ENCODE data around the gene PRKG1. TPM values are rescaled to one million over a fixed set of nuclear protein-coding genes. Genes with fewer than 3 reads are reported as not detected.

Gene PRKG1
- total RNA-seq, 1 experiment from 2014 or later, result 0.09 TPM

GRCh38 chr10:51406581-51406980 lies 332.3 kb downstream of the PRKG1 start:
- peaks cover 9% of the 10 kb centered on the region for H3K27me3 Mint-ChIP-seq (ENCODE audit: insufficient read depth, unreplicated experiment)
- Histone ChIP-seq H3K9me3 (no peaks in the 10 kb centered on the region), H3K4me3 (ENCODE audit: low read depth, low read length) (no peak overlapping the region), H3K27me3 (replicated peaks; ENCODE audit: control insufficient read depth, insufficient read depth, low read length) (no peaks in the 10 kb centered on the region), H3K4me1 (no peaks in the 10 kb centered on the region), H3K36me3 (ENCODE audit: control insufficient read depth, insufficient read depth, low read length) (no peaks in the 10 kb centered on the region)
- CTCF ChIA-PET, result no interaction called here
- H3K27ac Mint-ChIP-seq (ENCODE audit: unreplicated experiment), result no peak overlapping the region
- H3K9me3 Mint-ChIP-seq (ENCODE audit: unreplicated experiment), result no peaks in the 10 kb centered on the region
- TF ChIP-seq CTCF (IDR thresholded peaks at IDR 0.05; ENCODE audit: insufficient read depth in 1 of 2, low read depth in 1 of 2, low read length in 1 of 2, severe bottlenecking in 1 of 2, unreplicated experiment in 1 of 2), result no peak
- H3K4me3 Mint-ChIP-seq (ENCODE audit: unreplicated experiment), result no peak overlapping the region
- H3K36me3 Mint-ChIP-seq (ENCODE audit: insufficient read depth, unreplicated experiment), result no peaks in the 10 kb centered on the region
- no TSS peak for BruUV-seq (replicated peaks)
- POLR2A ChIA-PET, result no interaction called here
- intact Hi-C loops (cut with micrococcal nuclease; ENCODE audit: unreplicated experiment), result no loop called here
- H3K4me1 Mint-ChIP-seq (ENCODE audit: low read depth, unreplicated experiment), result no peaks in the 10 kb centered on the region
- no peak for DNase-seq

DNA sequence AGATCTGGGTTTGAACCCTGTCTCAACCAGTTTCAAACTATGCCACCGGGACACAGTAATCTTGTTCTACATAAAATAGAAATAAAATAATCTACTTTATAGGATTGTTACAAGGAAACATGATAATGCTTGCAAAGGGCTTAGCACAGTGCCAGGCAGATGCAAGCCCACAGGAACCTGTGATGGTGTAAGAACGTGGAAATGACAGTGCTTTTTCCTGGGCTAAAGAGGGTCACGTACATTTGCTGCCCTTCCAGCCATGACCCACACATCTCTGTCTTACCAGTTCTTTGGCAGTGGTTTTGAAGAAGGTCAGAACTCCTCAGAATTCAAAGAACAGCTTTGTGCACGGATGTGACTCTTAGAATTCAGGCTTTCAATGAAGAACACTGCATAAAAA lies 342.2 kb downstream of the PRKG1 start:
- no peaks in the 10 kb centered on the region for H3K36me3 Mint-ChIP-seq (ENCODE audit: insufficient read depth, unreplicated experiment)

GRCh38 chr10:51419196-51420093 lies 345.2 kb downstream of the PRKG1 start:
- Mint-ChIP-seq H3K36me3 (ENCODE audit: insufficient read depth, unreplicated experiment) (no peaks in the 10 kb centered on the region), H3K4me3 (ENCODE audit: unreplicated experiment) (no peak overlapping the region), H3K9me3 (ENCODE audit: unreplicated experiment) (no peaks in the 10 kb centered on the region), H3K4me1 (ENCODE audit: low read depth, unreplicated experiment) (no peaks in the 10 kb centered on the region), H3K27me3 (ENCODE audit: insufficient read depth, unreplicated experiment) (peaks cover 5% of the 10 kb centered on the region), H3K27ac (ENCODE audit: unreplicated experiment) (no peak overlapping the region)
- TF ChIP-seq CTCF (IDR thresholded peaks at IDR 0.05; ENCODE audit: insufficient read depth in 1 of 2, low read depth in 1 of 2, low read length in 1 of 2, severe bottlenecking in 1 of 2, unreplicated experiment in 1 of 2), result no peak
- Histone ChIP-seq H3K9me3 (0 out of 2 replicates have a peak, but pooled peaks cover 2% of the 10 kb centered on the region), H3K36me3 (ENCODE audit: control insufficient read depth, insufficient read depth, low read length) (no peaks in the 10 kb centered on the region), H3K4me1 (no peaks in the 10 kb centered on the region), H3K4me3 (ENCODE audit: low read depth, low read length) (no peak overlapping the region), H3K27me3 (replicated peaks; ENCODE audit: control insufficient read depth, insufficient read depth, low read length) (no peaks in the 10 kb centered on the region)
- DNase-seq, result no peak
- intact Hi-C loops (cut with micrococcal nuclease; ENCODE audit: unreplicated experiment), result no loop called here
- CTCF ChIA-PET, result no interaction called here
- no TSS peak for BruUV-seq (replicated peaks)
- POLR2A ChIA-PET, result no interaction called here

More for the DNA sequence above, 342.2 kb downstream of the PRKG1 start:
- no TSS peak for BruUV-seq (replicated peaks)
- POLR2A ChIA-PET, result no interaction called here
- no peaks in the 10 kb centered on the region for H3K27me3 ChIP-seq (replicated peaks; ENCODE audit: control insufficient read depth, insufficient read depth, low read length)
- H3K36me3 ChIP-seq (ENCODE audit: control insufficient read depth, insufficient read depth, low read length), result no peaks in the 10 kb centered on the region
- no peak overlapping the region for H3K4me3 Mint-ChIP-seq (ENCODE audit: unreplicated experiment)
- peaks cover 11% of the 10 kb centered on the region for H3K27me3 Mint-ChIP-seq (ENCODE audit: insufficient read depth, unreplicated experiment)
- no peaks in the 10 kb centered on the region for H3K4me1 ChIP-seq
- CTCF ChIA-PET, result no interaction called here
- H3K27ac Mint-ChIP-seq (ENCODE audit: unreplicated experiment), result no peak overlapping the region
- H3K4me1 Mint-ChIP-seq (ENCODE audit: low read depth, unreplicated experiment), result no peaks in the 10 kb centered on the region
- no peak for DNase-seq
- H3K9me3 Mint-ChIP-seq (ENCODE audit: unreplicated experiment), result no peaks in the 10 kb centered on the region
- H3K4me3 ChIP-seq (ENCODE audit: low read depth, low read length), result no peak overlapping the region
- intact Hi-C loops (cut with micrococcal nuclease; ENCODE audit: unreplicated experiment), result no loop called here
- H3K9me3 ChIP-seq, result 0 out of 2 replicates have a peak, but pooled peaks cover 3% of the 10 kb centered on the region
- TF ChIP-seq CTCF (IDR thresholded peaks at IDR 0.05; ENCODE audit: insufficient read depth in 1 of 2, low read depth in 1 of 2, low read length in 1 of 2, severe bottlenecking in 1 of 2, unreplicated experiment in 1 of 2), result no peak

All from Caco-2 (cell line).